ENCODE data around the gene TRIM25. TPM values are rescaled to one million over a fixed set of nuclear protein-coding genes. Genes with fewer than 3 reads are reported as not detected.

TRIM25 gene
- total RNA-seq, 1 experiment from 2014 or later = 10.1 TPM

DNA sequence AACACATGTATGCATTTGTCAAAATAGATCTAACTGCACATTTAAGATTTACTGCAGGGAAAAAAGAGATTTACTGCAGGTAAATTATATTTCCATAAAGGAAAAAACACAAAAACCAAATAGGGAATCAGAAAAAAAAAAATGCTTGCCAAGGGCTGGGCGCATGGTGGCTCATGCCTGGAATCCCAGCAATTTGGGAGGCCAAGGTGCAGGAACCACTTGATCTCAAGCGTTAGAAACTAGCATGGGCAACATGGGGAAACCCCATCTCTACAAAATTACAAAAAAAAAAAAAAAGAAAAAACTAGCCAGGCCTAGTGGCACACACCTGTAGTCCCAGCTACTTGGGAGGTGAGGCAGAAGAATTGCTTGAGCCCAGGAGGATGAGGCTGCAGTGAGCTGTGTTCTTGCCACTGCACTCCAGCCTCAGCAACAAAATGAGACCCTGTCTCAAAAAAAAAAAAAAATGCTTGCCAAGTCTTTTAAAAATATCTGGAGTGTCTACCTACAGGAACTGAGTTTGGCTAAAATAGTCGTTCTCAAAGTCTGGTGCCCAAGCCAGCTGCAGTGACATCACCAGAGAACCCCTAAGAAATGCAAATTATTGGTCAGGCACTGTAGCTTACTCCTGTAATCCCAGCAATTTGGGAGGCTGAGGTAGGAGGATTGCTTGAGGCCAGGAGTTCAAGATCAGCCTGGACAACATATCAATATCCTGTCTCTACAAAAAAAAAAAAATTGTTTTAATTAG lies 17.5 kb downstream of the TRIM25 start:
- no peak for DNase-seq (ENCODE audit: low read depth)

- DNase-seq (ENCODE audit: low read depth) = no peak
These were observed 18.9 kb downstream of the TRIM25 start for GRCh38 chr17:56894859-56895455.

DNA sequence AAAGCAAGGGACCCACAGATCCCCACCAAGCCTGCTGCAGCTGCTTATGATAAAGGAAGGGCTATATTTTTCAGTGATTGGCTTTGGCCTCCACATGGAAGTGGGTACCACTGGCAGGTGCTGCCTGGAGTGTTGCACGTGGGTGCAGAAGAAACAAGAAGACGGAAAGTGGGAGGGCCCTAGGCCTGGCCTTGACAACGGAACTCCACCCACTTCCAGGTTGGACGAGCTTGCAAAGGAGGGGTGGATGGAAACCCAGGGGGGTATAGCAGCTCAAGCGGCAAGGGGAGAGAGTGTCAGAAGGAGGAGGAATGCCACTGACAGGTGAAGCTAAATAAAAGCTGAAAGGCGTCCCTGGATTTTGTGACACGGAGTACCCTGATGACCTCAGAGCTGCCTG lies 20.3 kb downstream of the TRIM25 start:
- no peak for DNase-seq (ENCODE audit: low read depth)

GRCh38 chr17:56892333-56892732 lies 21.5 kb downstream of the TRIM25 start:
- no peak for DNase-seq (ENCODE audit: low read depth)

- DNase-seq (ENCODE audit: low read depth) = no peak
These were observed 22.1 kb downstream of the TRIM25 start for GRCh38 chr17:56891751-56892150.

DNA sequence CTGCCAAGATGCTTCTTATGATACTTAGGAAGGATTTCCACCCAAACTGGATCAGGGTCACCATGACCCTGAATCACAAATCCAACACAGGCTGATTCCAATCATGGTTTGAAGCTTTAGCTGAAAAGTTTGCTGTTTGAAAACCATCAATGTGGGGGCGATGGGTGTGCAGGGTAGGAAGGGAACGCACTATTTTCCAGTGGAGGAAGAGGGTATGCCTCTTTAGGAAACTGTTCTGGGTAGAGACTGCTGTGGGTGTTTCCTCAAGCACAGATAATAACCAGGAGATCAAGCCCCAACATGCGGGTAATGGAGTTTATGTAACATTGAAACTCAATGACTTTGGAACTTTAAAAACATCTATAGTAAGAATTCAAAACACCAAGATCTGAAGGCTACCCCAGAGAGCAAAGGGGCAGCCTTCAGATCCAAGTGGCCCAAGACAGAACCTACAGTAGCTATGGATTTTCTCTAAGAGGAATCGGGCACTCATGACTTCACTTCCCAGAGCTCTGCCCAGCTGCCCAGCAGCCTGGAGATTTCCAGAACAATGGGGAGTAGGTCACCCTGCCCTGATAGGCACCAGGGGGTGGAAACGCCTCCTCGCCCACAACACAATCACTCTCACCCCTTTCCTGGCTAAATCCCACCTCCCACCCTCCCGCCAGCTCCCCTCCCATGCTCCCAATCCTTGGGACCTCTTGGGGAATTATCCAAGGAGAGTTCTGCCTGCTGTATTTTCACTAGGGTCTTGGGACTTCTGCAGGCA lies 22.8 kb downstream of the TRIM25 start:
- DNase-seq (ENCODE audit: low read depth) = no peak

- DNase-seq (ENCODE audit: low read depth) = no peak
These were observed 23.5 kb downstream of the TRIM25 start for GRCh38 chr17:56890390-56890789.

GRCh38 chr17:56887552-56888467 lies 26.0 kb downstream of the TRIM25 start:
- DNase-seq (ENCODE audit: low read depth) = no peak

DNA sequence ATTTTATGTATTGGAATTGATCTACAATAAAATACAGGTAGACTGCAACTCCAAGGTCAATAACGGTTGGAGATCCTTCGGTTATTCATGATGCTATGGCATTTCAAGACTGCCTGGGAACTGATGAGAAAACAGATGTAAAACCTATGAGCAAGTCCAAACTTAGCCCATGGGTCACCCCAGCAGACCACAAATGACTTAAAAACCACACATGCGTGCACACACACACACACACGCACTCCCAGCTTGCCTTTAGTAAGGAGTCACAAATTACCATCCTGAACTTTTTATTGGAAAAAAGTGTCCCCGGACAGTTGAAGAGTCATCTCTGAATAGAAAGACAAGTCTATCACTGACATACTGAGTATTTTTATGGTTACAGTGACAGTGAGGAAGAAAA lies 26.7 kb downstream of the TRIM25 start:
- no peak for DNase-seq (ENCODE audit: low read depth)

DNA sequence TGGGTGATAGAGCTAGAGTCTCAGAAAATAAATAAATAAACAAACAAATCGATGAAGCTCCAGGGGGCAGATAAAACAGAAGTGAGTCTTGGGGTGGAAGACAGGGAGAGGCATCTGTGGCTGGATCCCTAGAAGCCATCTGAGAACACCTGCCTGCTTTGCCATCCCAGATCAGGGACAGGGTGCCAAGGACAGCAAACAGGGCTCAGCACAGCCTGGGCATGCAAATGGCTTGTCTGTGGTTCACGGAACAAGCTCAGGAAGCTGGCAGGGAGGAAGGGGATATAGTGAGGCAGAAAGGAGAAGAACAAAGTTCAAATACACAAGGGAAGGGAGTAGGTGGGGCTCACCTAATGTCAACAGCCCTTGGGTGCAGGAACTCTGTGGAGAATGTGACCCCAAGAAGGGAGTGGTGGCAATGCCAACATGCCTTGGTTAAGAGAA lies 27.5 kb downstream of the TRIM25 start:
- DNase-seq (ENCODE audit: low read depth) = no peak

- no peak for DNase-seq (ENCODE audit: low read depth)
These were observed 28.6 kb downstream of the TRIM25 start for GRCh38 chr17:56885312-56885657.

DNA sequence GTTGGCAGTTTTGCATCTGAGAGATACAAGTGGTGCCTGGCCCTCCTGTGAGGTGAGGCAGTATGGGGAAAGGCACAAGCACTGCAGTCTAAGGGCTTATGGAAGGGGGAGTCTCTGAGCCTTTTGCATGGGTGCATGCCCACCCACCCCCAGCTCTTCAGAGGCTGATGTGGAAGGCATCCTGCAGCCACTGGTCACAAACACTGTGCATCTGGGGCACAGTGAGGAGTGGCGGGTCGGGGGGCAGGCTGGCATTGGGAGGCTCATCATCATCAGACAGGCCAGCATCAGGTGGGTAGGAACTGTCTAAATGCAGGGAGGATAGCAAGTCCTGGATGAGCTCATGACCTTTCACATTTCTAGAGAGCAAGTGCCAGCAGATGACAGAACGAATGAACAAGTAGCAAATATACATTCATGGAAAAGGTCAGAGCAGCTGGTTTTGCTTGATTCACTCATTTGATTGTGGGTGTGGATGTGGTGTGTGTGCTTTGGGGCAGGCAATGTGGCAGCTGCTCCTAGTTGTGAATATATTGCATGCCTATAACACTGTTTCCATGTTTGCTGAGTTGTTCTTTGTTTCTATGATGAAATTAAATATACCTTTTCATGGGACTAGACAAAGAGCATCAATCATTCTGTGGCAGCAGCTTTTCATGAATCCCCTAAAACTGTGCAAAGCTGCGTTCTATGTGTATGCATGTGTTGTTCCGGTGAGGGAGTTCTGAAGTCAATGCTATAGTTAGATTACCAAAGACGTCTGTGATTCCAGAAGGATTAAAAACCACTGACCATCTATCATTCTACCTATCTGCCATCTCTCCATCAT lies 29.2 kb downstream of the TRIM25 start:
- no peak for DNase-seq (ENCODE audit: low read depth)

DNA sequence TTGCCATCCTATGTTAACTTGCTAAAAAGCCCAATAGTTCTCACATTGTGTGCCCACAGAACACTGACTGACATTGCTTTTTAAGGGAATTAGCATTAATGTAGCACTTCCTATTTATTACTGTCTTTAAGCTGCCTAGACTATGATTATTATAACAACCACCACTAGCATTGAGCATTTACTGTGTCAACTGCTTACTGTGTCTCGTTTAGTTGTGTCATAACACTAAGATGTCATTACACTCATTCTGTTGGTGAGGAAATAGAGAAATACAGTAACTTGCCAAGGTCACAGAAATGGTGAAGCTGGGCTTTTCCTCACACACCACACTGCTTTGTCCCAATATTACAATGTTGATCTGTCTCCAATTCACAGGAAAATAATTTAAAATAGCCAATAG lies 30.2 kb downstream of the TRIM25 start:
- no peak for DNase-seq (ENCODE audit: low read depth)

- DNase-seq (ENCODE audit: low read depth) = no peak
These were observed 32.1 kb downstream of the TRIM25 start for GRCh38 chr17:56881685-56882295.

GRCh38 chr17:56880571-56880970 lies 33.3 kb downstream of the TRIM25 start:
- no peak for DNase-seq (ENCODE audit: low read depth)

DNA sequence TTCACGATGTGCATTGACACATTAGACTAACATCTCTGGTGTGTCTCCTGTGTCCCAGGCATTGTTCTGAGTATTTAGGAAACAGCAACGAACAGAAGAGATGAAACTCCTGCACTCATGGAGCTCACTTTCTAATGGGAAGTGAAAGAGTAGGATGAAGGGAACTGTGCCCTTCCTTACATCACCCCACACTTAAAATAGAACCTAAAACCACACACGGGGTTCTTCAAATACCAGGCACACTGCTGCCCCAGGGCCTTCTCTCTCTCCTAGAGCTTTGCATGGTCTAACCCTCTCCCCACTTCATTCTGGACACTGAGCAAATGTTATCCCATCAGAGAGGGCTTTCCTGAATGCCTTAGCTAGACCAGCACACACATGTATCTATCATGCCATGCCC lies 33.7 kb downstream of the TRIM25 start:
- DNase-seq (ENCODE audit: low read depth) = no peak

DNA sequence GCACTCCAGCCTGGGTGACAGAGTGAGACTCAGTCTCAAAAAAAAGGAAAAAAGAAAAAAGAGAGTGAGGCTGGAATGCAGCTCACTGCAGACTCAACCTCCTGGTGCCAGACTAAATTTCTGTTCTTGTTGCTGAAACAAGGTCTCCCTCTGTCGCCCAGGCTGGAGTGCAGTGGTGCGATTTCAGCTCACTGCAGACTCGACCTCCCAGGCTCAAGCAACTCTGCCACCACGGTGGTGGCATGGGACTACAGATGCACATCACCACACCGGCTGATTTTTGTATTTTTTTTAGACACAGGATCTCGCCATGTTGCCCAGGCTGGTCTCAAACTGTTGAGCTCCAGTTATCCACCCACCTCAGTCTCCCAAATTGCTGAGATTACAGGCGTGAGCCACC lies 34.6 kb downstream of the TRIM25 start:
- no peak for DNase-seq (ENCODE audit: low read depth)

DNA sequence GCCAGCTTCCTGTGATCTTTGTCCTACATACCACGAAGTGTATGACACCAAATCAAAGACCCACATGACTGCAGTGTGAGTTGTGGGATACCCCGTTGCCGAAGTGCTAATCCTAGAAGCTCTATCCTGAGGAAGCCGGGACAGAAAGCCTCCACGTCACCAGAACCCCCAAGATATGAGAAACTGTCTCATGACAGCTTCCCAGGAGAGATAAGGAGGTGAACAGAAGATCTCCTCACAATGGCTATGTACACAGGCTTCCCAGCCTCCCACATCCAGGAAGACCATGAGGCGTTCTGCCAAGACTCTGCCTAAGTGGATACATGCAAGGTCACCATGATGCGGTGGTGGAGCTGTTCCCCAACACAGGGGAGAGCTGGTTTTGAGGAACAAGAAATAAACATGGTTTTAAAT lies 37.1 kb downstream of the TRIM25 start:
- DNase-seq (ENCODE audit: low read depth) = no peak

DNA sequence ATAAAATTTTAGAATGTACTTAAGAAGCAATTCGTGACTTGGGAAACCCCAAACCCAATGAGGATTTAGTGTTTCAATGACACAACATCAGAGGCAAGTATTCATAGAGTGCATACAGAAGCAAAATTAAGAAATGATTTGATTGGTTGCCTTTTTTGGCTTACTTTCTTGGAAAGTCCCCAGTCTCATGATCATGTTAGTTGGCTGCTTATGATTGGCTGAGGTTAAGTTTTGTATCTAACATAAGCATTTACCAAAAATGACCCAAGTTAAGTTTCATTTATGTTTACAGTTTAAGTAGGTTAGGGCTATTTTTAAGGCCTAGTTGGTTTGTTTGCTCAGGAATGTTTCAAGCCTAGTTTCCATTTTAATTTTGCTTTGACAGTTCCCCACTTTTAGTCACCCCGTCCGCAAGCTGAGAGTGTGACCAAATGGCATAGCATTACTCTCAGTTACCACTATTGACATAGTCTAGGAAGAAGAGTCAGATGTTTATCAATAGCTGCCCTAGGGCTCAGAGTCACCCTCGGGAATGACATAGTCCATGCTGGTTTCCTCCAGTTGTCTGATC lies 43.7 kb downstream of the TRIM25 start:
- no peak for DNase-seq (ENCODE audit: low read depth)

DNA sequence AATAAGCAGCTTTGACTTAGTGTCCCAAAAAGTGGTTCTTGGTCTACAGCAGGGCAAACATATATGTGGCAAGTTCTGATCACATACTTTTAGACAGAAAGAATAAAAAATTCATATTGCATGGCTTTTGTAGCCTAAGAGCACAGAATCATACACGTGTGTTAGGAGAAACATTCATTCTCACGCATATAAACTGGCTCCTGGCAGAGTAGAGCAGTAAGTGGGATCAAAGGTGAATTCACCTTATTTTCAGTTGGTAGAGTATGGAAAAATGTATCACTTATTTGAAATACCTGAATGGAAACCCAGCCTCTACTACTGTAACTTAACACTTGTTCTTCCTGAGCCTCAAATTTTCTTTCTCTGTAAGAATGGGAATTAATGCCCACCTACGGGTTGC lies 45.1 kb downstream of the TRIM25 start:
- DNase-seq (ENCODE audit: low read depth) = no peak
